VCaP (cell line): ENCODE measurements around the gene PAPOLB.

Source experiments
- H3K27ac ChIP-seq: fragments of 450-650 bp; 2 replicates; pipeline ENCODE4 v1.5.1; 2017
- TF ChIP-seq, protein P1 (sequence below): fragments of 450-650 bp; conservative IDR thresholded peaks from 2 replicates; pipeline ENCODE4 v1.5.1; 2017; ENCODE audit warnings: mild to moderate bottlenecking, moderate library complexity

The PAPOLB gene

GRCh38 chr7:4835398-4836205 lies 26.2 kb downstream of the PAPOLB start:
- no peak overlapping the region for H3K27ac ChIP-seq
- TF ChIP-seq, protein P1, sequence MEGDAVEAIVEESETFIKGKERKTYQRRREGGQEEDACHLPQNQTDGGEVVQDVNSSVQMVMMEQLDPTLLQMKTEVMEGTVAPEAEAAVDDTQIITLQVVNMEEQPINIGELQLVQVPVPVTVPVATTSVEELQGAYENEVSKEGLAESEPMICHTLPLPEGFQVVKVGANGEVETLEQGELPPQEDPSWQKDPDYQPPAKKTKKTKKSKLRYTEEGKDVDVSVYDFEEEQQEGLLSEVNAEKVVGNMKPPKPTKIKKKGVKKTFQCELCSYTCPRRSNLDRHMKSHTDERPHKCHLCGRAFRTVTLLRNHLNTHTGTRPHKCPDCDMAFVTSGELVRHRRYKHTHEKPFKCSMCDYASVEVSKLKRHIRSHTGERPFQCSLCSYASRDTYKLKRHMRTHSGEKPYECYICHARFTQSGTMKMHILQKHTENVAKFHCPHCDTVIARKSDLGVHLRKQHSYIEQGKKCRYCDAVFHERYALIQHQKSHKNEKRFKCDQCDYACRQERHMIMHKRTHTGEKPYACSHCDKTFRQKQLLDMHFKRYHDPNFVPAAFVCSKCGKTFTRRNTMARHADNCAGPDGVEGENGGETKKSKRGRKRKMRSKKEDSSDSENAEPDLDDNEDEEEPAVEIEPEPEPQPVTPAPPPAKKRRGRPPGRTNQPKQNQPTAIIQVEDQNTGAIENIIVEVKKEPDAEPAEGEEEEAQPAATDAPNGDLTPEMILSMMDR = no peak

DNA sequence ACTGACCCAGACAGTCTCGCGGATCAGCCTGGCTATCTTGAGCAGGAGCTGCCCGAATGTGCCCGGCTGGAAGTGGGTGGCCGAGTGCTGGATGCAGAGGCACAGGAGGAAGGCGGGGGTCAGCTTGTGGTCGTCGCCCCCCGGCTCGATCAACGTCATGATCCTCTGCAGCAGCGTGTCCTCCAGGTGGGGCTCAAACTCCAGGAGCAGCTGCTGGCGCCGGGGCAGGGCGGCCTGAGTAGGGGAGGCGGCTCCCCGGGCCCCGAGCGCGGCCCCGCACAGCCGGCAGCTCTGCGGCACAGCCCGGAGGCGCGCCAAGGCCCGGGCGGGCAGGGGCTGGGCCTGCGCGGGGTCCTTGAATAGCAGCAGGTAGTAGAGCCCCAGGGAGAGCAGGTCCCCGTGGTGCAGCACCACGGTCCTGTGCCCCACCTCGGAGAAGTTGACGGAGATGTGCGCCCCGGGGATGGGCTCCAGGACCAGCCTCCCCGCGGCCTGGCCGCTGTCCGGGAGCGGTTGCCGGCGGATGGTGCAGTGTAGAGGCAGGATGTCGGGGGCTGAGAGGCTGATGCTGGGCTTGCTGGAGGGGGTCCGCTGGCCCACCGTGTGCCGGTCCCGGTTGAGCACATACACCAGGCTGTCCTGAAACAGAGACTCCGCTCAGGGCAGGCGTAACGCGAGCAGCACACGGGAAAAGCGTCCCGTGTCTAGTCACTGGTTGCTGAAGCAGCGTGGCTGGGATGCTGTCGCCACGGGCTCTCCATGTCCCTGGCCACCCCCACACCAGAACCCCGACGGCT lies 27.0 kb downstream of the PAPOLB start:
- H3K27ac ChIP-seq = no peak overlapping the region
- TF ChIP-seq, protein P1 = no peak

- TF ChIP-seq, protein P1 = no peak
- H3K27ac ChIP-seq = no peak overlapping the region
Observed at GRCh38 chr7:4833691-4834600, 27.9 kb downstream of the PAPOLB start.

- TF ChIP-seq, protein P1 = no peak
- H3K27ac ChIP-seq = no peak overlapping the region
Observed at GRCh38 chr7:4833176-4833575, 28.7 kb downstream of the PAPOLB start.

DNA sequence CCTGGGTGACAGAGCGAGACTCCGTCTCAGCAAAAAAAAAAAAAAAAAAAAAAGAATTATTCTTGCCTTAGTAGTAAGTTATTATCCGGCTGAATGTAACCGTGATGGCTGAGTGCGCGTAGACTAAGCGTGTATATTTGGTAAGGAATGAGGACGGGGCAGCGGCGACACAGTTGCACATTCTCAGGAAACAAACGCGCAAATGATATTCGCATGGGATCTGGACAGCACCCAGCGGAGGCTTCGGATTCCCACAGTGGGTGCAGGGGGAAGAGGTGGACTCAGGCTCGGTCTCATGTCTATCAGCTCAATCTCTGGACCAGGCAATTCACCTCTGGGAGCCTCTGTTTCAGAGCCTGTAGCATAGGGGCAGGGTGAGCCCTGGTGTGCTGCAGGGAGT lies 29.1 kb downstream of the PAPOLB start:
- no peak overlapping the region for H3K27ac ChIP-seq
- TF ChIP-seq, protein P1 = no peak

GRCh38 chr7:4831723-4832495 lies 29.9 kb downstream of the PAPOLB start:
- TF ChIP-seq, protein P1 = no peak

More at GRCh38 chr7:4831723-4832495, 29.9 kb downstream of the PAPOLB start:
- H3K27ac ChIP-seq = 0 out of 2 replicates have a peak overlapping the region, but pooled peaks have one; percentile 28
